SW480 (cell line): ENCODE results near the gene UMAD1.

Experiments
- DNase-seq: peaks from one replicate; pipeline ENCODE4 v3.0.0-alpha.2; 2016; ENCODE audit warnings: low spot score

Gene UMAD1

DNA sequence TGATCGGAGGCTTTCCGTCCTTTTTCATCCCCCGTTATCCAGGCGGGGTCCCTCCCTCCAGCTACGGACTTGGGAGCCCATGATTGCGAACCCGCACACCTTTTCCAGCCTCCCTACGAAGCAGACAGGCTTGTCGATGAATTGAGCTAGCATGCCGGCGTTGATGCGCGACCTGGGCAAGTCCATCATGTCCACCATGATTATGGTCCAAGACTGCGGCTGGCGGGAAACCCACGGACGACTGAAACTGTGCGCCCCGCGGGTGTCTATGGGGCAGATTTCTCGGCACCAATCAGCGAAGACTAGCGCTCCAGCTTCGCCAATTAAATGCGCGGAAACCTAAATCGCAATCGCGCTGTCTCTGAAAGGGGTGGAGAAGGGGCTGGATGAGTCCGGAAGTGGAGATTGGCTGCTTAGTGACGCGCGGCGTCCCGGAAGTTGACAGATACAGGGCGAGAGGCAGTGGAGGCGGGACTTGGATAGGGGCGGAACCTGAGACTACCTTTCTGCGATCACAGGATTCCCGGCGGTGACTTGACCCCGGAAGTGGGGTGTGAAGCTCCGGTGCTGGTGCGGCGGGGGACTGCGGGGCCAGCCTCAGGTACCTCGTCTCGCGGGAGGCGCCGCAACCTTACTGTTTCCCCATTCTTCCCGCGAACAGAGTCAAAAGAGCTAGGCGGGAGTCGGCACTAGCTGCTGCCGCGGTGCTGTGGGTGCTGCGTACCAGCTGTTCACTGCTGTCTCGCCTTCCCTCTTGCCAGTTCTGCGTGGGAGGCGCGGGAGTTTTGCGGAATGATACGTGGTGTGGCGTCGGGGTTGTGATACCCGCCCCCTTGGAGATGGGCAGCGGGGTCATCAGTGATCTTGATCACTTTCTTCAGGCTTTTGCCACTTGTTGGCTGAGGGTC is at the start of gene UMAD1:
UMAD1 (plus strand) TSS at position 532 of the 908 bp plus-strand sequence. CDS start 32,620 bp downstream, outside the sequence.
- peak; percentile 100 for DNase-seq

DNA sequence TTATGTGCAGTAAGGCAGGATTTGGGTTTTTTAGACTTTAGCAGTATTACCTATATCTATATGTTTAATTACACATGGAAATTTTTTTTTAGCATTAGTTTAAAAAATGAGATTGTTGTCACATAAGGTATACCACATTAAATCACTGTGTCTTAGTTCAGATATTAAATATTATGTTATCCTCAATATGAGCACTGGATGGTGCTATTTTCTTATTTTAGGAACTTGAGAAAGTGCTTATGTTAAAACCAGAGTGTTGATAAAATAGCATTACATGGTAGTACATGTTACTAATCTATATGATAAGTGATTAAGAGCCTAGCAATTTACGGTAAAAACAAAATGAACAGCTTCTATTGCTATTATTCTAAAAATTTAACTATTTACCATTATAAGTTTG is 45.1 kb upstream of the UMAD1 start:
- DNase-seq: peak; percentile 42

DNA sequence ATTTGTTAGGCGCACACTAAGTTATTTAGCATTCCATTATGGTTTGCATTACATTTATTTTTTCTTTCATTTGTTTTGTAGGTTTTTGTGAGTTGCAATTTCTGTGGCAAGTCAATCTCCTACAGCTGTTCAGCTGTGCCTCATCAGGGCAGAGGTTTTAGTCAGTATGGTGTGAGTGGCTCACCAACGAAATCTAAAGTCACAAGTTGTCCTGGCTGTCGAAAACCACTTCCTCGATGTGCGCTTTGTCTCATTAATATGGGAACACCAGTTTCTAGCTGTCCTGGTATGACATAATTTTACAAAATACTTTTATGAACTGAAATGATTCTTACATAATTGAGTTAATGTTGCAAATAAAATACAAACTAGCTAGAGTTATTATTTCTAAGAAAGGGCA is 44.4 kb upstream of the UMAD1 start:
- no peak for DNase-seq

DNA sequence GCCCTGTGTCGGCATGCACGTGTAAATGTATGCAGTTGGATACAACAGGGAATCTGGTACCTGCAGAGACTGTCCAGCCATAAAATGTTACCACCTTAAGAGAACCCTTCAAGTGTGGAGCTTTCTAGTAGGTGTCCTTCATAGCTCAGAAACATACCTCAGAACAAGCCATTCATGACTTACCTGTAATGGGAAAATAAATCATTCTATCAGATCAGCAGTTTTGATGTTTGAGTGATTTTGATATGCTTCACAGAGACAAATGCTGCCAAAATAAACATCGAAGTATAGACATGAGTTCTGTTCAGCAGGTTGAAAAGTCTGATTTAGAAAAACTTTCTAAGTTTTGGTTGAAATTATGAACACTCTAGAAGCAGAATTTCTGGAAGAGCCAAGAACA is 33.5 kb upstream of the UMAD1 start:
- no peak for DNase-seq

DNA sequence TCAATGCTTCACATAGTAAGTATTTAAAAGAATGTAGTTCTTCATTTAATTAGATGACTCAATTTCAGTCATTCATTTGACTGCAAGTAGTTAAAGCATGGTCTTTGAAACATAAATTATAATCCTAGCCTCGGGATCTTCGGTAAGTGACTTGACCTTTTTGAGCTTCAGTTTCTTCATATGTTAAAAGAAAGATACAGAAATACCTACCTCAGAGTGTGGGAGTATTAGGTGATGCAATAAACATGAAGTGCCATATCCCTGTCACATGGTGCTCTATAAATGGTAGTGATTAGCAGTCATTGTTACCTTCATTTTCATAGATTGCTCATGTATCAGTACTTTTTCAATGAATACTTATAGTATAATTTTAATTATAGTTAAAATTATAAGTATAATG is 31.2 kb upstream of the UMAD1 start:
- no peak for DNase-seq

- DNase-seq: no peak
Measured at GRCh38 chr7:7612519-7612918, 28.0 kb upstream of the UMAD1 start.

DNA sequence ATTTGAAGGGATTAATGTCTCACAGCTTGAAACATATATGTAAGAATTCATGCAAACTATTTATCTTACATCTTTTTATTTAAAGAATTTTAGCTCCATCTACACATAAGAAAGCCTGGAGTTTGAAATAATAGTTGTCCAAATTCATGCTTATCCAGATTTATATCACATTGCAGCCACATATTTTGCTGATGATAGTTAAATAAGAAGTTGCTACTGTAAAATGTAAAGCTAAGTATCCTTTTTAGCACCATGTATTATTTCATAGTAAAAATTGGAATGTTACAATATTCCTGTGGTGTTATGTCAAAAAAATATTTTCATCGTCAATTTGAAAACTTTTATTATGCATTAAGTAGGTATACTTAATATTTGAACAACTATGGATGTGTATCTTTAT is 27.3 kb upstream of the UMAD1 start:
- DNase-seq: no peak

DNA sequence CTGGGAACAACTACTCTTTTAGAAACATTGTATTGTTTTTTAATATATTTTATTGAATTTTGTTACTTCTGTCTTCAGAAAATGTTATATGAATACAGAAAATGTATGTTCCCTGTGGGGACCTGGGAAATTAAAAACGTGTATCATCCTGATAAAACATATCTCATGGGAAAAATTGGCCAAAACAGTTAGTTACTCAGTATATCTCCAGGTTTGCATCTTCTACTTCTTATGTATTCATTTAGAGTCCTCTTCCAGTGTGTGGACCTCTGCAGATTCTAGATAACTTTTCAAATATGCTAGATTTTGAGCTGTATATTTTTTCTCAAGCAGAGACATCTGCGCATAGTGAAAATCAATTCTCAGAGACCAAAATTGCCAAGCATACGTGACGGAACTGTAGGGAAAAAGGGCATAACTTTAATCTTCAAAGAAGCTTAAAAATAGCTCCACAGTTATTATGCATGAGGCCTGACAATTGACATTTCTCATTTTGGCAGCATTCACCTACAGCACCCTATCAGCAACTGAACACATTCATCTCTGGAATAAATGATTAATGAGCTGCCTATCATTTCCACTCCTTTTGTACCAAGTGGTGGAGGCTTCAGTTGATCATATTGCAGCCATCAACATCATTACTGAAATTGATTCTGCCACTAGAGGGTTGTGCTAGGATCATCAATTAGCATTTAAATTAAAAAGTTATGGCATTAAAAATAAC is 26.4 kb upstream of the UMAD1 start:
- no peak for DNase-seq

GRCh38 chr7:7617550-7617949 is 23.0 kb upstream of the UMAD1 start:
- DNase-seq: no peak

DNA sequence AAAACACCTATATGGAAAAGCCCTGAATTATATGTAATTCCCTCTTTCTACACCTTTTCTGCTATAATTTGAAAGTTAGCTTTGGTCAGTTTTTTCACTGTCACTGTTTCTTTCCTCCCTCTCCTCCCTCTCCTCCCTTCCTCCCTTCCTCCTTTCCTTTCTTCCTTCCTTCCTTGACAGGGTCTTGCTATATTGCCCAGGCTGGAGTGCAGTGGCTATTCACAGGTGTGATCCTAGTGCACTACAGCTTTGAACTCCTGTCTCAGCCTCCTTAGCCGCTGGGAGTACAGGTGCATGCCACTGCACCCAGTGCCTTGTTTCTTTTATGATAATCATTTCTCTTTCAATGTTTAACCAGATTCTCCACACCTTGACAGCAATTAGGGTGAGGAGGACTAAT is 22.1 kb upstream of the UMAD1 start:
- no peak for DNase-seq

- no peak for DNase-seq
Measured at GRCh38 chr7:7620236-7620635, 20.3 kb upstream of the UMAD1 start.

GRCh38 chr7:7620644-7621210 is 19.8 kb upstream of the UMAD1 start:
- no peak for DNase-seq

DNA sequence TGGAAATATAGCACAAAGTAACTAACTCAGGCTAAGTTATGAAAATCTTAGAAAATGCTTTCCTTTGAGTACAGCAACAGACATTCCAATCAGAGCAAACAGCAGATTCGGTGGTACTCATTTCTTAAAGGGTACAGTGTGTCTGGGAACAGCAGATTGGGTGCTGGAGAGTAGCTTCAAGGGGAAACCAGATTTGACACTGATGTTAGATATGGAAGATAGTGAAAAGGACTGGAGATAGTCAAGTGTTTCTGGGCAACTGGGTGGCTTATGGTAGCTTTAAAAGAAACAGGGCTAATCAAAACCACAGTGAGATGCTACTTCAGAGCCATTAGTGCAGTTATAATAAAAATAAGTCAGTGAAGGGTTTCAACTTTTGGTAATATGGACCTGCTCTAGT is 12.1 kb upstream of the UMAD1 start:
- DNase-seq: no peak

- no peak for DNase-seq
Measured at GRCh38 chr7:7630626-7631329, 9.8 kb upstream of the UMAD1 start.

DNA sequence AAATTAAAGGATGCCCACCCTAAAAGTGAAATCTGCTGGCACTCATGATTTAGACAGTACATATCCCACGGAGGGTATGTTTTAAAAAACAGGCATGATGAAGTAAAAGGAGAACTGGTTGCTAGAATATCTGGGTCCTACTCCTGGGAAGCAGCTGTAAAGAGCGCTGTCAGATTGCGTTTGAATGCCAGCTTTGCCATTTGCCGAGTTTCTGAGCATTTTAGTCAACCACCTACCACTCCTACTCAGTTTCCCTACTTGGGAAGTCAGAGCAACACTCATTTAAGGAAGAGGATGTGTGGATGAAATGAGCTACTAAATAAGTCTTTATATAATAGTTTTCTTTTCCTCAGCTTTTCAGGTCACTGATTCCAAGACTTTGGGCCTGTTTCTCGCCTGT is 1.1 kb upstream of the UMAD1 start:
- DNase-seq: no peak

DNA sequence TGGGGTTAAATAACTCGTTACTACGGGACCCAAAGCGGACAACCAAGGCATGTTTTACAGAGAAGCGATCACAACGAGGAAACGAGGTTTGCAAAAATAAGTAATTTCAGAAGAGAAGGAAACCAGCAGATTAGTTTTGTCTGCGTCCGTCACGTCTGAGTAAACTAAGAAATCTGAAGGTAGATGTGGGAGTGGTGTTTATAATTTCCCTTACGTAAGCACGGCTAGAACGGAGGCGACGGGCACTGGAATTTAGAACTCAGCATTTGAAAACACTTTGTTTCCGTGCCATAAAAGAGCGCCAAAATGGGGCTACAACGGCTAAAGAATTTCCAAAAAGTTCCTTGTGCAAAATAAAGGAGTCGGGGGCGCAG is 718 bp upstream of the UMAD1 start:
- peak; percentile 51 for DNase-seq

DNA sequence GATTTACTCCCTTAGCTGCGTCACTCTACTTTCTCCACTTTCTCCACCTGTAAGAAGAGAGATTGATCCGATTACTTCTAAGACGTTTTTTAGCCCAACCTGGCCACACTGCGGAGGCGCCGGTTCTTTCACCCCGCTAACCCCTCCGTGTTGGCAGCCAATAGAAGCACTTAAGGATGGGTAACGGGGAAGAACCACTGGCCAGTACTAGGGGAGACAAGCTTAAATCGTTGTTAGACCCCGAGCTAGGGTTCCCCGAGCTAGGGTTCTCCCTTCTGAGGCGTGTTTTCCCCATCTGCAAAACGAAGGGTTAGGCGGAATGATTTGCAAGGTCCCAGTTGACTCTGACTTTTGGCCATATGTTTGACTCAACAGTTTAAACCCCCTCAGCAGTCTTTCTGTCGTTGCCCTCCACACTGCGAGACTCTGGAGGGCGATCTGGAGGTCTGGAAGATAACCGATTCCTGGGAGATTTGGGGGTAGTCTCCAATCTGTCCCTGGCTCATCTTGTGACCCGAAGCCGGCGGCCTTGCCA is 644 bp downstream of the UMAD1 start:
- DNase-seq: peak; percentile 66

DNA sequence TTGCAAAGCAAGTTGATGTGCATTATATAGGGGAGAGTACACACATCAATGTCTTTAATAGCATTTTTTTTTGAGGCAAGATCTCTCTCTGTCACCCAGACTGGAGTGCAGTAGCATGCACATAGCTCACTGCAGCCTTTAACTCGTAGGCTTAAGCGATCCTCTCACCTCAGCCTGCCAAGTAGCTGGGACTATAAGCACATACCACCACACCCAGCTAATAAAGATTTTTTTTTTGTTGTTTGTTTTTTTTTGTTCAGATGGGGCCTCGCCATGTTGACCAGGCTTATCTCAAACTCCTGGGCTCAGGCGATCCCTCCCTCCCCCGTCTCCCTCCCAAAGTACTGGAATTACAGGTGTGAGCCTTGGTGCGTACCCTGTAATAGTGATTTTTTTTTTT is 1.5 kb downstream of the UMAD1 start:
- DNase-seq: peak; percentile 23

GRCh38 chr7:7647495-7648036 is 7.0 kb downstream of the UMAD1 start:
- DNase-seq: no peak

DNA sequence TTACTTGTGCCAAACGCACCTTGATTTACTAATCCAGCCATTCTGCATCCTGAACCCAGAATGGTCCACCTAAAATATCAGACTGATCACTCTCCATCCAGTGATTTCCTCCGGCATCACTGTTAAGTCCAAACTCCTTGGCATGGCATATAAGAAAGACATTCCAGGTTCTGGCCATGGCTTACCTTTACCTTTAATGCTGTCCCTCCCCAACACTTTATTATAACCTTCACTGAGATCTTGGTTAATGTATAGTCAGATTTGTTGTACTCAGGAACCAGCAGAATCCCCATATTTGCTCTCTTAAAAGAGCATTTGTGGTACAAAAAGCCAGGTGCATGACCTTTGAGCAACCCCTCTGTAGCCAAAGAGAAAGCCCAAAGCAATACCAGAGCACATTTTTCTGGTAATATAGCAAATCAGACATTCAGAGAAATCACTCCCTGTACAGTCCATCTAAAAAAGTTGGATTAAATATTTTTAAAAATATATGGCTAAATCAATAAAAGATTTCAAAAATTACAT is 10.2 kb downstream of the UMAD1 start:
- DNase-seq: no peak

- no peak for DNase-seq
Measured at GRCh38 chr7:7651479-7651878, 10.9 kb downstream of the UMAD1 start.
